DND-41 (cell line): Measurements from ENCODE around the gene IP6K2.
A peak's percentile ranks its signal among the peaks of the same experiment; 100 is the strongest.
"Not testable (repeated sequence)": the region's sequence is repeated elsewhere in the genome, so short reads cannot be mapped to it uniquely, and the experiment has no call there.

ENCODE experiments used
- ATAC-seq: fragments of 200-7000 bp; cut with Tn5 transposase; 3 replicates; pipeline ENCODE4 v1.9.1; 2021; ENCODE audit warnings: low read depth; ENCODE audit not compliant: insufficient read depth
- DNase-seq: peaks from one replicate; pipeline ENCODE4 v3.0.0-alpha.2; 2020
- H2AFZ ChIP-seq: 2 replicates; pipeline ENCODE4 v1.6.0; 2012; ENCODE audit warnings: low read depth, low read length
- H3K27ac ChIP-seq: 2 replicates; pipeline ENCODE4 v1.5.1; 2012; ENCODE audit warnings: low read length, inconsistent platforms
- H3K27me3 ChIP-seq: fragments of 200-600 bp; sonication (generic); 2 replicates; pipeline ENCODE4 v1.6.0; 2012; ENCODE audit warnings: low read length, mild to moderate bottlenecking, inconsistent platforms; ENCODE audit not compliant: insufficient read depth, poor library complexity
- H3K36me3 ChIP-seq: 2 replicates; pipeline ENCODE4 v1.5.1; 2012; ENCODE audit warnings: low read length, inconsistent platforms; ENCODE audit not compliant: insufficient read depth
- H3K4me1 ChIP-seq: 2 replicates; pipeline ENCODE4 v1.5.1; 2012; ENCODE audit warnings: mild to moderate bottlenecking, low read length; ENCODE audit not compliant: insufficient read depth
- H3K4me2 ChIP-seq: 2 replicates; pipeline ENCODE4 v1.6.0; 2012; ENCODE audit warnings: mild to moderate bottlenecking, moderate library complexity, low read length, inconsistent platforms; ENCODE audit not compliant: insufficient read depth
- H3K4me3 ChIP-seq, 2 experiments: fragments of 200-600 bp in 1 of 2; shearing (Covaris generic) in 1 of 2; 2 replicates each; pipeline ENCODE4 v1.5.1; 2012 to 2016; ENCODE audit warnings: inconsistent platforms in 2 of 2, low read length in 2 of 2, mild to moderate bottlenecking in 2 of 2, low read depth in 1 of 2, moderate library complexity in 1 of 2
- H3K79me2 ChIP-seq: 2 replicates; pipeline ENCODE4 v1.6.0; 2012; ENCODE audit warnings: low read length, inconsistent platforms; ENCODE audit not compliant: insufficient read depth
- H3K9ac ChIP-seq: 2 replicates; pipeline ENCODE4 v1.6.0; 2012; ENCODE audit warnings: low read depth, mild to moderate bottlenecking, inconsistent platforms, low read length, moderate library complexity
- H3K9me3 ChIP-seq: 2 replicates; pipeline ENCODE4 v1.5.1; 2012; ENCODE audit warnings: low read length, moderate library complexity, mild to moderate bottlenecking, inconsistent platforms; ENCODE audit not compliant: insufficient read depth, severe bottlenecking
- H4K20me1 ChIP-seq: 2 replicates; pipeline ENCODE4 v1.6.0; 2012; ENCODE audit warnings: low read length; ENCODE audit not compliant: insufficient read depth
- EZH2 ChIP-seq: IDR thresholded peaks from 3 replicates; pipeline ENCODE4 v1.6.1; 2012; ENCODE audit warnings: borderline replicate concordance, low read depth, mild to moderate bottlenecking, moderate library complexity, low read length, inconsistent platforms; ENCODE audit not compliant: severe bottlenecking
- TF ChIP-seq, protein P1 (sequence below): IDR thresholded peaks from 2 replicates; pipeline ENCODE4 v1.5.1; 2012; ENCODE audit warnings: borderline replicate concordance, low read length, moderate library complexity, mild to moderate bottlenecking; ENCODE audit not compliant: poor library complexity, severe bottlenecking; ENCODE audit errors: extremely low read depth

Gene IP6K2

GRCh38 chr3:48723725-48724124, 6.7 kb upstream of the IP6K2 start:
- Histone ChIP-seq H3K4me3 (no peak overlapping the region), H3K9ac (no peak overlapping the region), H3K36me3 (no peaks in the 10 kb centered on the region), H3K27ac (no peak overlapping the region), H2AFZ (no peak overlapping the region), H3K79me2 (no peaks in the 10 kb centered on the region), H3K4me2 (no peak overlapping the region), H3K9me3 (no peaks in the 10 kb centered on the region), H4K20me1 (no peaks in the 10 kb centered on the region), H3K4me1 (no peaks in the 10 kb centered on the region), H3K27me3 (no peaks in the 10 kb centered on the region)
- DNase-seq: no peak
- no peak for ATAC-seq
- TF ChIP-seq, protein P1, sequence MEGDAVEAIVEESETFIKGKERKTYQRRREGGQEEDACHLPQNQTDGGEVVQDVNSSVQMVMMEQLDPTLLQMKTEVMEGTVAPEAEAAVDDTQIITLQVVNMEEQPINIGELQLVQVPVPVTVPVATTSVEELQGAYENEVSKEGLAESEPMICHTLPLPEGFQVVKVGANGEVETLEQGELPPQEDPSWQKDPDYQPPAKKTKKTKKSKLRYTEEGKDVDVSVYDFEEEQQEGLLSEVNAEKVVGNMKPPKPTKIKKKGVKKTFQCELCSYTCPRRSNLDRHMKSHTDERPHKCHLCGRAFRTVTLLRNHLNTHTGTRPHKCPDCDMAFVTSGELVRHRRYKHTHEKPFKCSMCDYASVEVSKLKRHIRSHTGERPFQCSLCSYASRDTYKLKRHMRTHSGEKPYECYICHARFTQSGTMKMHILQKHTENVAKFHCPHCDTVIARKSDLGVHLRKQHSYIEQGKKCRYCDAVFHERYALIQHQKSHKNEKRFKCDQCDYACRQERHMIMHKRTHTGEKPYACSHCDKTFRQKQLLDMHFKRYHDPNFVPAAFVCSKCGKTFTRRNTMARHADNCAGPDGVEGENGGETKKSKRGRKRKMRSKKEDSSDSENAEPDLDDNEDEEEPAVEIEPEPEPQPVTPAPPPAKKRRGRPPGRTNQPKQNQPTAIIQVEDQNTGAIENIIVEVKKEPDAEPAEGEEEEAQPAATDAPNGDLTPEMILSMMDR: no peak
- TF ChIP-seq EZH2: no peak

DNA sequence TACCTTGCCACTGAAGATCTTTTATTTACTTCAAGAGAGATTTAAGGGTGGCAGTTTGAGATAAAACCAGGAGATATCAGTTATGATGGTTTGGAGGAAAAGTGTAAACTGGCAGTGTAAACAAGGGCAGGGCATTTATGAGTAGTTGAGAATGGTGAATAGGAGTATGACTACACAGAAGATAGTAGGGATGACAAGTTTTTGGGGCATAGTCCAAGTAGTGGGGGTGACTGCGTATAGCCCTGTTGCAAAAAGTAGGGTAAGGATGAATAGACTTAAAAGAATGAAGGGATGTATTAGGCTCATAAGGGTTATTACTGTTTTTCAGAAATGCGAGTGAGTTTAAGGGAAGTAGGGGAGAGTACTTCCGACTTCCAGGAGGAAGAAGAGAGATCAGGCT, 6.3 kb upstream of the IP6K2 start:
- not testable (repeated sequence) for H3K4me1 ChIP-seq, H3K36me3 ChIP-seq, H4K20me1 ChIP-seq, H3K4me2 ChIP-seq, H3K27me3 ChIP-seq, H2AFZ ChIP-seq, ATAC-seq, H3K79me2 ChIP-seq, H3K9ac ChIP-seq, H3K9me3 ChIP-seq, DNase-seq, H3K27ac ChIP-seq, H3K4me3 ChIP-seq

DNA sequence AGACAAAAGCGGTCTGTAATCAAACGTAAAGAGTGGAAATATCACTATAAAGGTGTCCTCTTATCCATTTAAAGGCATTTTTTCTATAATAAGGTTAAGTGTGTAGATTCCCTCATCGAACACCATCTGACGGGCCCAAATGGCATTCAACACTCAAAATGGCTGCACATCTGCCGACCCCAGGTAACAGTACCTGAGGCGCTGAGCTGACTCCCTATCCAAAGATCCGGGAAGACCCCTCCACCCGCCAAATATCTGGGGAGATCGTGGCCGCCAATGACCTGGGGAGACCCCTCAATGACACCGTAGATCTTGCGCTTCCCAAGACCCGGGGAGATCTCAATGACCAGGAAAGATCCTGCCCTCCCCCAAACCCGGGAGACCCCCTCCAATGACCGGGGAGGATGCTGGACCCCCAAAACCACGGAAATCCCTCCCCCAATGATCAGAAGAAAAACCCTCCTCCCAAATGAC, 476 bp downstream of the IP6K2 start:
- peak overlapping the region; percentile 92 for H3K27ac ChIP-seq
- TF ChIP-seq, protein P1: no peak
- no peak for TF ChIP-seq EZH2
- peaks cover 34% of the 10 kb centered on the region for H3K36me3 ChIP-seq
- peaks cover 15% of the 10 kb centered on the region for H4K20me1 ChIP-seq
- peaks cover 53% of the 10 kb centered on the region for H3K79me2 ChIP-seq
- DNase-seq (peak; percentile 40), ATAC-seq (0 out of 3 replicates have a peak, but pooled peaks have one; percentile 9)
- peak overlapping the region; percentile 80 to 87 for H3K4me3 ChIP-seq
- H3K9me3 ChIP-seq: no peaks in the 10 kb centered on the region
- peak overlapping the region; percentile 79 for H2AFZ ChIP-seq
- H3K4me2 ChIP-seq: peak overlapping the region; percentile 61
- H3K27me3 ChIP-seq: no peaks in the 10 kb centered on the region
- peaks cover 39% of the 10 kb centered on the region for H3K4me1 ChIP-seq
- H3K9ac ChIP-seq: peak overlapping the region; percentile 92

DNA sequence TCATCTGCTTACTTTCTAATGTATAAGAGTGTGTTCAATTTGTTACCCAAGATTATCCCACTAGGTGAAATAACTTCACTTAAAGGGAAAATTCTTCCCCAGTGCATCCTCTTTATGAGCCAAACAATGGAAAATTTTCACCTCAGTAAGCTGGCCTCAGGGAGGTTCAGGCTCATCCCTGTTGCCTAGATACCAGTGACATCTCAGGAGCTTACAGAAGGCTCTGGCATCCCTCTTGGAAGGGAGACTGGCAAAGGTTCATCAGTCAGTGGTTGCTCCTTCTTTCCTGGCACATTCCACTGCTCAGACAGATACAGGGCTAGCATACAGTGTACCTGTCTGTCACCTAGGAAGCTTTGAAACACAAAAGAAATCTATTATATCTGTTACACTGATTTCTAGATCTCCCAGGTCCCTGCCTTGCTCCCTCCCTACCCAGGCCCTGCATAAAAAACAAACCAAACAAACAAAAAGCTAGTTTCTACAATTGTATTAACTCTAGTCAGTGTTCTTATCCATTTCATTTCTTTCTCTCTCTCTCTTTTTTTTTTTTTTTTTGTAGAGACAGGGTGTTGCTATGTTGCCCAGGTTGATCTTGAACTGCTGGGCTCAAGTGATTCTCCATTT, 1.7 kb downstream of the IP6K2 start:
- TF ChIP-seq, protein P1: no peak
- no peak for TF ChIP-seq EZH2
- ATAC-seq (no peak), DNase-seq (no peak)
- H3K9me3 ChIP-seq: no peaks in the 10 kb centered on the region
- peaks cover 66% of the 10 kb centered on the region for H3K79me2 ChIP-seq
- peak overlapping the region; percentile 61 for H3K4me2 ChIP-seq
- peaks cover 39% of the 10 kb centered on the region for H3K4me1 ChIP-seq
- peak overlapping the region; percentile 43 for H3K27ac ChIP-seq
- peaks cover 45% of the 10 kb centered on the region for H3K36me3 ChIP-seq
- H2AFZ ChIP-seq: no peak overlapping the region
- H3K27me3 ChIP-seq: no peaks in the 10 kb centered on the region
- H3K9ac ChIP-seq: peak overlapping the region; percentile 92
- peak overlapping the region in 1 of 2 experiments; percentile 87; a peak in 3 of 4 replicates for H3K4me3 ChIP-seq
- peaks cover 26% of the 10 kb centered on the region for H4K20me1 ChIP-seq
